Neural cell (in vitro differentiated cells): ENCODE data around the gene APOBEC3F.
"Not testable (repeated sequence)": the region's sequence is repeated elsewhere in the genome, so short reads cannot be mapped to it uniquely, and the experiment has no call there.

ENCODE experiments used
- EP300 ChIP-seq: fragments of 450-650 bp; conservative IDR thresholded peaks from 2 replicates; pipeline ENCODE4 v1.6.1; 2014; ENCODE audit warnings: antibody characterized with exemption, mild to moderate bottlenecking, moderate library complexity; ENCODE audit not compliant: poor library complexity, severe bottlenecking
- EZH2 ChIP-seq: fragments of 200-600, 300-800 bp; shearing (Covaris generic), sonication (generic); IDR thresholded peaks from 2 replicates; pipeline ENCODE4 v1.6.1; 2014; ENCODE audit warnings: antibody characterized with exemption, low read length, borderline replicate concordance, mild to moderate bottlenecking; ENCODE audit not compliant: insufficient read depth, poor library complexity, severe bottlenecking
- POLR2AphosphoS5 ChIP-seq: IDR thresholded peaks from 2 replicates; pipeline ENCODE4 v1.6.1; 2012
- TF ChIP-seq, protein P1 (sequence below): fragments of 450-650 bp; IDR thresholded peaks from 2 replicates; pipeline ENCODE4 v1.5.1; 2014; ENCODE audit warnings: antibody characterized with exemption, mild to moderate bottlenecking, moderate library complexity; ENCODE audit not compliant: poor library complexity, severe bottlenecking
- TF ChIP-seq, protein P2 (sequence below): IDR thresholded peaks from 2 replicates; pipeline ENCODE4 v1.6.1; 2012; ENCODE audit warnings: borderline replicate concordance

DNA sequence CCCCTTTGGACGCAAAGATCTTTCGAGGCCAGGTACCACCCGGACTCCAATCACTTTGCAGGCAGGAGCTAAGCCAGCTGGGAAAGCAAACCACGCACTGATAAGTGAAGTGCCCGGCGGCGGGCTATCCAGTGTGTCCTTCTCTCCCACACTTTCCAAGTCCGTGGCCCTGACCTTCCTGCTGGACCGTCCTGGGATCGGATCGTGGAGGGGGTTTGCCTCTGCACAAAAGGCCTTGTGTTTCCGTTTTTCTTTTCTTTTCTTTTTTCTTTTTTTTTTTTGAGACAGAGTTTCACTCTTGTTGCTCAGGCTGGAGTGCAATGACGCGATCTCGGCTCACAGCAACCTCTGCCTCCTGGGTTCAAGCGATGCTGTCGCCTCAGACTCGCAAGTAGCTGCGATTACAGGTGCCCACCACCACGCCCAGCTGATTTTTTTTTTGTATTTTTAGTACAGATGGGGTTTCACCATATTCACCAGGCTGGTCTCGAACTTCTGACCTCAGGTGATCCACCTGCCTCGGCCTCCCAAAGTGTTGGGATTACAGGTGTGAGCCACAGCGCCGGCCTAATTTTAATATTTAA, 38.5 kb downstream of the APOBEC3F start:
- not testable (repeated sequence) for TF ChIP-seq EP300, EZH2, POLR2AphosphoS5
- TF ChIP-seq, protein P1, sequence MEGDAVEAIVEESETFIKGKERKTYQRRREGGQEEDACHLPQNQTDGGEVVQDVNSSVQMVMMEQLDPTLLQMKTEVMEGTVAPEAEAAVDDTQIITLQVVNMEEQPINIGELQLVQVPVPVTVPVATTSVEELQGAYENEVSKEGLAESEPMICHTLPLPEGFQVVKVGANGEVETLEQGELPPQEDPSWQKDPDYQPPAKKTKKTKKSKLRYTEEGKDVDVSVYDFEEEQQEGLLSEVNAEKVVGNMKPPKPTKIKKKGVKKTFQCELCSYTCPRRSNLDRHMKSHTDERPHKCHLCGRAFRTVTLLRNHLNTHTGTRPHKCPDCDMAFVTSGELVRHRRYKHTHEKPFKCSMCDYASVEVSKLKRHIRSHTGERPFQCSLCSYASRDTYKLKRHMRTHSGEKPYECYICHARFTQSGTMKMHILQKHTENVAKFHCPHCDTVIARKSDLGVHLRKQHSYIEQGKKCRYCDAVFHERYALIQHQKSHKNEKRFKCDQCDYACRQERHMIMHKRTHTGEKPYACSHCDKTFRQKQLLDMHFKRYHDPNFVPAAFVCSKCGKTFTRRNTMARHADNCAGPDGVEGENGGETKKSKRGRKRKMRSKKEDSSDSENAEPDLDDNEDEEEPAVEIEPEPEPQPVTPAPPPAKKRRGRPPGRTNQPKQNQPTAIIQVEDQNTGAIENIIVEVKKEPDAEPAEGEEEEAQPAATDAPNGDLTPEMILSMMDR: not testable (repeated sequence)
- TF ChIP-seq, protein P2, sequence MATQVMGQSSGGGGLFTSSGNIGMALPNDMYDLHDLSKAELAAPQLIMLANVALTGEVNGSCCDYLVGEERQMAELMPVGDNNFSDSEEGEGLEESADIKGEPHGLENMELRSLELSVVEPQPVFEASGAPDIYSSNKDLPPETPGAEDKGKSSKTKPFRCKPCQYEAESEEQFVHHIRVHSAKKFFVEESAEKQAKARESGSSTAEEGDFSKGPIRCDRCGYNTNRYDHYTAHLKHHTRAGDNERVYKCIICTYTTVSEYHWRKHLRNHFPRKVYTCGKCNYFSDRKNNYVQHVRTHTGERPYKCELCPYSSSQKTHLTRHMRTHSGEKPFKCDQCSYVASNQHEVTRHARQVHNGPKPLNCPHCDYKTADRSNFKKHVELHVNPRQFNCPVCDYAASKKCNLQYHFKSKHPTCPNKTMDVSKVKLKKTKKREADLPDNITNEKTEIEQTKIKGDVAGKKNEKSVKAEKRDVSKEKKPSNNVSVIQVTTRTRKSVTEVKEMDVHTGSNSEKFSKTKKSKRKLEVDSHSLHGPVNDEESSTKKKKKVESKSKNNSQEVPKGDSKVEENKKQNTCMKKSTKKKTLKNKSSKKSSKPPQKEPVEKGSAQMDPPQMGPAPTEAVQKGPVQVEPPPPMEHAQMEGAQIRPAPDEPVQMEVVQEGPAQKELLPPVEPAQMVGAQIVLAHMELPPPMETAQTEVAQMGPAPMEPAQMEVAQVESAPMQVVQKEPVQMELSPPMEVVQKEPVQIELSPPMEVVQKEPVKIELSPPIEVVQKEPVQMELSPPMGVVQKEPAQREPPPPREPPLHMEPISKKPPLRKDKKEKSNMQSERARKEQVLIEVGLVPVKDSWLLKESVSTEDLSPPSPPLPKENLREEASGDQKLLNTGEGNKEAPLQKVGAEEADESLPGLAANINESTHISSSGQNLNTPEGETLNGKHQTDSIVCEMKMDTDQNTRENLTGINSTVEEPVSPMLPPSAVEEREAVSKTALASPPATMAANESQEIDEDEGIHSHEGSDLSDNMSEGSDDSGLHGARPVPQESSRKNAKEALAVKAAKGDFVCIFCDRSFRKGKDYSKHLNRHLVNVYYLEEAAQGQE: not testable (repeated sequence)
